Breast epithelium (tissue), 3 donors: ENCODE measurements around the gene KLC1.

Experiments used
- POLR2A ChIP-seq: fragments of 450-650 bp; IDR thresholded peaks from one replicate; pipeline ENCODE4 v1.6.1; 2016; ENCODE audit warnings: antibody characterized with exemption, mild to moderate bottlenecking, moderate library complexity
- POLR2AphosphoS5 ChIP-seq, 3 donors: sonication (generic); formaldehyde crosslinking; IDR thresholded peaks; one replicate each; pipeline ENCODE4 v1.6.1; 2017; ENCODE audit warnings: antibody characterized with exemption in 3 of 3
- TF ChIP-seq, protein P1 (sequence below), 3 donors: fragments of 450-650 bp; IDR thresholded peaks; one replicate each; pipeline ENCODE4 v1.5.1; 2016 to 2017; ENCODE audit warnings: antibody characterized with exemption in 3 of 3, mild to moderate bottlenecking in 3 of 3, moderate library complexity in 3 of 3

DNA sequence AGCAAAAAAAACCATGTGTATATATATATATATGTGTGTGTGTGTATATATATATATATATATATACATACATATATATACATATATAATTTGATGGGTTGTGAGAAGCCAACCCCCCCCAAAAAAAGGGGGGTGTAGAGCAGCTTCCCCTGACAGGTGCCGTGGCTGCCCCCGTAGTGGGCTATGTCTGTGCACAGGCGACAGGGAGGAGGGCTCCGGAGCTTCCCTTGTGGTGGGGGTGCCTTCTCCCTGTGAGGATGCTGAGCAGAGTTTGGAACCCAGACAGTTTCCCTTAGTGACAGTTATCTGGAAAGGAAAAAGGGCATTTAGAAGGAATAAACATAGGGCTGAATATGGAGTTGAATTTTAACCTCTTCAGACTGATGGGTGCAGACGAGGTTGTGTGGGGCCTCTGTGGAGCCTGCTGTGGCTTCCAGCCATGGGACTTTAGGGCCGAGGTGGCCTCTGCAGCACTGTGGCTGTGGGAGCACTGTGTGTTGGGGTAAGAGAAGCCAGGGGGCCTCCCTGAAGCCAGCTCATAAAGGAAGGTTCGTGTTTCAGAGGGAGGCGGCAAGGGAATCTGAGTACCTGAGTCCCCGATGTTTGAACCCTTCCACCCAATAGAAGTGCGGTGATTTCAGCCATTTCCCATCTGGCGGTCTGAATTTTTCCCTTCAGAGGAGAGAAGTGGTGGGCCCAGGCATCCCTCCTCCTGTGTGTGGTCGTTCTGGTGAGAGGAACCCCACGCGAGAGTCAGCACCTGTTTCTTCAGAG is 66.5 kb downstream of the KLC1 start:
- TF ChIP-seq, protein P1, sequence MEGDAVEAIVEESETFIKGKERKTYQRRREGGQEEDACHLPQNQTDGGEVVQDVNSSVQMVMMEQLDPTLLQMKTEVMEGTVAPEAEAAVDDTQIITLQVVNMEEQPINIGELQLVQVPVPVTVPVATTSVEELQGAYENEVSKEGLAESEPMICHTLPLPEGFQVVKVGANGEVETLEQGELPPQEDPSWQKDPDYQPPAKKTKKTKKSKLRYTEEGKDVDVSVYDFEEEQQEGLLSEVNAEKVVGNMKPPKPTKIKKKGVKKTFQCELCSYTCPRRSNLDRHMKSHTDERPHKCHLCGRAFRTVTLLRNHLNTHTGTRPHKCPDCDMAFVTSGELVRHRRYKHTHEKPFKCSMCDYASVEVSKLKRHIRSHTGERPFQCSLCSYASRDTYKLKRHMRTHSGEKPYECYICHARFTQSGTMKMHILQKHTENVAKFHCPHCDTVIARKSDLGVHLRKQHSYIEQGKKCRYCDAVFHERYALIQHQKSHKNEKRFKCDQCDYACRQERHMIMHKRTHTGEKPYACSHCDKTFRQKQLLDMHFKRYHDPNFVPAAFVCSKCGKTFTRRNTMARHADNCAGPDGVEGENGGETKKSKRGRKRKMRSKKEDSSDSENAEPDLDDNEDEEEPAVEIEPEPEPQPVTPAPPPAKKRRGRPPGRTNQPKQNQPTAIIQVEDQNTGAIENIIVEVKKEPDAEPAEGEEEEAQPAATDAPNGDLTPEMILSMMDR (IDR thresholded peaks at IDR 0.05), result no peak
- no peak for TF ChIP-seq POLR2A
- TF ChIP-seq POLR2AphosphoS5 (IDR thresholded peaks at IDR 0.05), result no peak
